GM12878 (cell line): Measurements from ENCODE around the gene TRIM72. TPM values are rescaled to one million over a fixed set of nuclear protein-coding genes. Genes with fewer than 3 reads are reported as not detected.

Experiments used
- ATAC-seq: fragments of 200-7000 bp; cut with Tn5 transposase; 3 replicates; pipeline ENCODE4 v1.9.1; 2020; ENCODE audit warnings: mild to moderate bottlenecking, moderate library complexity
- BruUV-seq: library from RNA; stranded (reverse); fragments of 400-500 nt; replicated peaks from 2 replicates; lab custom pipeline; 2021; lab: Mats Ljungman, UMichigan
- CTCF ChIA-PET: fragments of 300-600 bp; sonication (Branson Sonifier 250); formaldehyde crosslinking; extraction: SDS; loops from one replicate; lab custom pipeline; 2021; ENCODE audit warnings: inconsistent platforms; lab: Yijun Ruan, JAX
- POLR2A ChIA-PET: fragments of 350-600 bp; formaldehyde crosslinking; extraction: SDS; loops from one replicate; lab custom pipeline; 2021; ENCODE audit warnings: inconsistent platforms; lab: Charles Lee
- RAD21 ChIA-PET: fragments of 300-600 bp; sonication (Branson Sonifier 250); formaldehyde crosslinking; loops from one replicate; lab custom pipeline; 2023; ENCODE audit warnings: antibody characterized with exemption; ENCODE audit not compliant: unreplicated experiment; lab: Charles Lee
- SMC1A ChIA-PET: fragments of 300-600 bp; sonication (Branson Sonifier 250); formaldehyde crosslinking; loops from one replicate; lab custom pipeline; 2023; ENCODE audit not compliant: unreplicated experiment, uncharacterized antibody; lab: Charles Lee
- DNase-seq: peaks from one replicate; pipeline ENCODE4 v3.0.0-alpha.2; 2011; ENCODE audit warnings: low read depth, low spot score
- FAIRE-seq: peaks from 3 replicates; lab custom pipeline; 2011; peaks lifted over from hg19 to GRCh38; lab: Jason Lieb, UNC
- H2AFZ ChIP-seq: 2 replicates; pipeline ENCODE4 v1.6.0; 2011; ENCODE audit warnings: low read depth, low read length, control low read depth; ENCODE audit not compliant: control insufficient read depth
- H3K27ac ChIP-seq: 2 replicates; pipeline ENCODE4 v1.5.1; 2011; ENCODE audit warnings: control low read depth; ENCODE audit not compliant: control insufficient read depth, insufficient read depth
- H3K27me3 ChIP-seq, 2 experiments: replicated peaks in 1 of 2; 2 replicates each; pipeline versions ENCODE4 v1.6.0 to v1.6.1; 2011; ENCODE audit warnings: low read length in 1 of 2; ENCODE audit not compliant: control insufficient read depth in 2 of 2, insufficient read depth in 2 of 2
- H3K36me3 ChIP-seq, 2 experiments: 2 replicates each; pipeline ENCODE4 v1.5.1; 2011; ENCODE audit warnings: low read length in 1 of 2; ENCODE audit not compliant: control insufficient read depth in 2 of 2, insufficient read depth in 2 of 2
- H3K4me1 ChIP-seq: 2 replicates; pipeline ENCODE4 v1.6.1; 2011; ENCODE audit warnings: mild to moderate bottlenecking, low read length, moderate library complexity, mixed read lengths; ENCODE audit not compliant: control insufficient read depth, insufficient read depth
- H3K4me2 ChIP-seq: 2 replicates; pipeline ENCODE4 v1.6.0; 2011; ENCODE audit warnings: control low read depth; ENCODE audit not compliant: control insufficient read depth, insufficient read depth
- H3K4me3 ChIP-seq: fragments of 200-600 bp; sonication (generic); 2 replicates; pipeline ENCODE4 v1.5.1; 2016
- H3K79me2 ChIP-seq: 2 replicates; pipeline ENCODE4 v1.6.0; 2011; ENCODE audit warnings: low read length; ENCODE audit not compliant: control insufficient read depth, insufficient read depth
- H3K9ac ChIP-seq: 2 replicates; pipeline ENCODE4 v1.8.0; 2011; ENCODE audit warnings: low read length, control low read depth, mixed read lengths; ENCODE audit not compliant: control insufficient read depth, insufficient read depth
- H3K9me3 ChIP-seq: replicated peaks from 3 replicates; pipeline ENCODE4 v1.5.1; 2011; ENCODE audit warnings: mild to moderate bottlenecking, low read length; ENCODE audit not compliant: control insufficient read depth, insufficient read depth
- H4K20me1 ChIP-seq: 2 replicates; pipeline ENCODE4 v1.6.0; 2011; ENCODE audit not compliant: control insufficient read depth, insufficient read depth
- BMI1 ChIP-seq: fragments of 450-650 bp; IDR thresholded peaks from 2 replicates; pipeline ENCODE4 v1.6.1; 2016; ENCODE audit warnings: mild to moderate bottlenecking, moderate library complexity, borderline replicate concordance
- HDAC6 ChIP-seq: fragments of 200-600 bp; sonication (generic); IDR thresholded peaks from one replicate; pipeline ENCODE4 v1.8.0; 2017; ENCODE audit warnings: antibody characterized with exemption; ENCODE audit not compliant: unreplicated experiment
- RAD51 ChIP-seq: fragments of 450-650 bp; IDR thresholded peaks from 2 replicates; pipeline ENCODE4 v1.6.1; 2016; ENCODE audit warnings: moderate library complexity, mild to moderate bottlenecking, inconsistent platforms
- RBBP5 ChIP-seq: fragments of 200-600 bp; sonication (generic); conservative IDR thresholded peaks from 2 replicates; pipeline ENCODE4 v1.6.1; 2016
- ZZZ3 ChIP-seq: IDR thresholded peaks from 2 replicates; pipeline ENCODE4 v1.6.1; 2011; ENCODE audit warnings: low read depth; ENCODE audit not compliant: control insufficient read depth, insufficient read length
- WGBS: methylation state at CpG from one replicate; pipeline ENCODE4 v1.1.6; 2016; ENCODE audit warnings: low lambda C conversion rate; ENCODE audit not compliant: insufficient replicate concordance, insufficient coverage; ENCODE audit errors: missing lambda C conversion rate; 5-methylcytosine and 5-hydroxymethylcytosine counted together
- in situ Hi-C: fragments of 300-500 bp; cut with MboI; formaldehyde crosslinking; loops from 9 replicates; pipeline ENCODE4 v1.14.3; 2018; ENCODE audit warnings: mixed read lengths
- intact Hi-C: fragments of 100-400 bp; cut with micrococcal nuclease; formaldehyde crosslinking; loops from one replicate; pipeline ENCODE4 v1.14.2; 2022; ENCODE audit not compliant: unreplicated experiment
- polyA plus RNA-seq, 11 experiments: library from polyadenylated mRNA; depleted of rRNA in 4 of 11; unstranded in 6 of 11; stranded (reverse) in 5 of 11; fragments of >200 nt; fragmentation: Nextera tagmentation in 4 of 11; fragmentation: Illumina TruSeq in 1 of 11; extraction: Ambion mirVana in 4 of 11; extraction: Trizol in 1 of 11; gene quantifications; 1 replicate in 1 of 11; 2 replicates in 10 of 11; pipeline versions ENCODE4 v1.2.1 to v1.2.3, GENCODE V29; 2011 to 2016; ENCODE audit warnings: inconsistent platforms in 2 of 11, missing spikeins in 2 of 11, low read depth in 1 of 11
- total RNA-seq, 4 experiments: library from RNA; depleted of rRNA in 3 of 4; stranded (reverse); fragments of >200 nt in 3 of 4; fragmentation: Illumina TruSeq in 1 of 4; extraction: Trizol in 1 of 4; gene quantifications; 2 replicates each; pipeline versions ENCODE4 v1.2.1 to v1.2.3, GENCODE V29; 2013 to 2021
- TF ChIP-seq, protein P1 (sequence below): fragments of 450-650 bp; IDR thresholded peaks from 2 replicates; pipeline ENCODE4 v1.6.1; 2017; ENCODE audit warnings: mild to moderate bottlenecking, moderate library complexity

TRIM72 gene
- total and polyA plus RNA-seq, 10 of the 15 experiments (the other 5 are each of a cell fraction or from before 2014, with no cell fraction given), result 0.03 to 1.2 (median 0.23) TPM; not detected in 1

GRCh38 chr16:31273187-31273586 is 59.3 kb downstream of the TRIM72 start:
- SMC1A ChIA-PET, result interaction anchor here (1.1 kb wide), 1 partner anchor 70 kb away, joined by 3 read pairs; the partner anchor contains the start of gene PYCARD
- ATAC-seq, result no peak
- Histone ChIP-seq H3K4me1 (no peaks in the 10 kb centered on the region; the same call in 1 of the 2 replicates), H3K4me2 (no peak overlapping the region), H3K9ac (no peak overlapping the region)
- RAD21 ChIA-PET, result interaction anchor here (1.4 kb wide), 1 partner anchor 10 kb away, joined by 6 read pairs; no protein-coding TSS in a partner anchor
- no peak for FAIRE-seq
- WGBS, result 88% methylated on average over 7 of the region's 7 CpGs
- CTCF ChIA-PET, result interaction anchor here (0.6 to 1.7 kb wide), 5 partner anchors 8 to 461 kb away, joined by 3 to 5 read pairs (median 3); no protein-coding TSS in a partner anchor
- POLR2A ChIA-PET, result interaction anchor here (0.6 kb wide), 2 partner anchors 45 to 893 kb away, joined by 4 read pairs; no protein-coding TSS in a partner anchor
- TF ChIP-seq RBBP5, result no peak
- no peak for TF ChIP-seq ZZZ3
- TF ChIP-seq HDAC6, result no peak
- no peak for TF ChIP-seq BMI1
- TF ChIP-seq, protein P1, sequence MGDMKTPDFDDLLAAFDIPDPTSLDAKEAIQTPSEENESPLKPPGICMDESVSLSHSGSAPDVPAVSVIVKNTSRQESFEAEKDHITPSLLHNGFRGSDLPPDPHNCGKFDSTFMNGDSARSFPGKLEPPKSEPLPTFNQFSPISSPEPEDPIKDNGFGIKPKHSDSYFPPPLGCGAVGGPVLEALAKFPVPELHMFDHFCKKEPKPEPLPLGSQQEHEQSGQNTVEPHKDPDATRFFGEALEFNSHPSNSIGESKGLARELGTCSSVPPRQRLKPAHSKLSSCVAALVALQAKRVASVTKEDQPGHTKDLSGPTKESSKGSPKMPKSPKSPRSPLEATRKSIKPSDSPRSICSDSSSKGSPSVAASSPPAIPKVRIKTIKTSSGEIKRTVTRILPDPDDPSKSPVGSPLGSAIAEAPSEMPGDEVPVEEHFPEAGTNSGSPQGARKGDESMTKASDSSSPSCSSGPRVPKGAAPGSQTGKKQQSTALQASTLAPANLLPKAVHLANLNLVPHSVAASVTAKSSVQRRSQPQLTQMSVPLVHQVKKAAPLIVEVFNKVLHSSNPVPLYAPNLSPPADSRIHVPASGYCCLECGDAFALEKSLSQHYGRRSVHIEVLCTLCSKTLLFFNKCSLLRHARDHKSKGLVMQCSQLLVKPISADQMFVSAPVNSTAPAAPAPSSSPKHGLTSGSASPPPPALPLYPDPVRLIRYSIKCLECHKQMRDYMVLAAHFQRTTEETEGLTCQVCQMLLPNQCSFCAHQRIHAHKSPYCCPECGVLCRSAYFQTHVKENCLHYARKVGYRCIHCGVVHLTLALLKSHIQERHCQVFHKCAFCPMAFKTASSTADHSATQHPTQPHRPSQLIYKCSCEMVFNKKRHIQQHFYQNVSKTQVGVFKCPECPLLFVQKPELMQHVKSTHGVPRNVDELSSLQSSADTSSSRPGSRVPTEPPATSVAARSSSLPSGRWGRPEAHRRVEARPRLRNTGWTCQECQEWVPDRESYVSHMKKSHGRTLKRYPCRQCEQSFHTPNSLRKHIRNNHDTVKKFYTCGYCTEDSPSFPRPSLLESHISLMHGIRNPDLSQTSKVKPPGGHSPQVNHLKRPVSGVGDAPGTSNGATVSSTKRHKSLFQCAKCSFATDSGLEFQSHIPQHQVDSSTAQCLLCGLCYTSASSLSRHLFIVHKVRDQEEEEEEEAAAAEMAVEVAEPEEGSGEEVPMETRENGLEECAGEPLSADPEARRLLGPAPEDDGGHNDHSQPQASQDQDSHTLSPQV, result no peak
- no peak for TF ChIP-seq RAD51
- TF ChIP-seq, all 136 proteins: peak for 0
- no peaks in the 10 kb centered on the region for H3K36me3 ChIP-seq
- no peak overlapping the region for H3K27ac ChIP-seq
- DNase-seq, result no peak
- H3K9me3 ChIP-seq, result no peaks in the 10 kb centered on the region
- no peaks in the 10 kb centered on the region for H3K79me2 ChIP-seq
- BruUV-seq, result no TSS peak
- H3K27me3 ChIP-seq, result no peaks in the 10 kb centered on the region
- in situ Hi-C loops (no loop called here), intact Hi-C loops (no loop called here)
- no peak overlapping the region for H3K4me3 ChIP-seq
- no peaks in the 10 kb centered on the region for H4K20me1 ChIP-seq
- no peak overlapping the region for H2AFZ ChIP-seq
